ENCODE data around the gene OR5M3. TPM values are rescaled to one million over a fixed set of nuclear protein-coding genes. Genes with fewer than 3 reads are reported as not detected.

Gene OR5M3
- total RNA-seq, 1 donor from 2014 or later, result not detected

- H3K27ac Mint-ChIP-seq (ENCODE audit: unreplicated experiment), result no peak overlapping the region
Measured at GRCh38 chr11:56495117-56495516, 22.0 kb upstream of the OR5M3 start.

GRCh38 chr11:56491270-56491669, 18.1 kb upstream of the OR5M3 start, which contains the start of gene OR5M8:
Gene OR5M8 (minus strand): TSS chr11:56491370. CDS start chr11:56491370, 0 bp downstream.
- no peak for TF ChIP-seq CTCF (IDR thresholded peaks at IDR 0.05)
- H3K27ac Mint-ChIP-seq (ENCODE audit: unreplicated experiment), result no peak within 1 kb of the TSS
- no peaks in the 10 kb centered on the region for H3K4me1 Mint-ChIP-seq (ENCODE audit: low read depth)
- H3K27me3 Mint-ChIP-seq (ENCODE audit: low read depth), result no peaks in the 10 kb centered on the region
- DNase-seq (ENCODE audit: low spot score), result no peak
- no peak within 1 kb of the TSS for H3K4me3 Mint-ChIP-seq (ENCODE audit: unreplicated experiment)
- no peaks in the 10 kb centered on the region for H3K36me3 Mint-ChIP-seq (ENCODE audit: low read depth)
- peaks cover 12% of the 10 kb centered on the region for H3K9me3 Mint-ChIP-seq (ENCODE audit: low read depth)

More at GRCh38 chr11:56495117-56495516, 22.0 kb upstream of the OR5M3 start:
- Mint-ChIP-seq H3K36me3 (ENCODE audit: low read depth) (no peaks in the 10 kb centered on the region), H3K4me1 (ENCODE audit: low read depth) (no peaks in the 10 kb centered on the region), H3K27me3 (ENCODE audit: low read depth) (no peaks in the 10 kb centered on the region), H3K9me3 (ENCODE audit: low read depth) (peaks cover 5% of the 10 kb centered on the region), H3K4me3 (ENCODE audit: unreplicated experiment) (no peak overlapping the region)
- no peak for DNase-seq (ENCODE audit: low spot score)
- no peak for TF ChIP-seq CTCF (IDR thresholded peaks at IDR 0.05)

- Mint-ChIP-seq H3K4me1 (ENCODE audit: low read depth) (no peaks in the 10 kb centered on the region), H3K27ac (ENCODE audit: unreplicated experiment) (no peak overlapping the region), H3K36me3 (ENCODE audit: low read depth) (no peaks in the 10 kb centered on the region)
Measured at GRCh38 chr11:56486801-56487200, 13.6 kb upstream of the OR5M3 start.

GRCh38 chr11:56474729-56475235, 1.6 kb upstream of the OR5M3 start:
- H3K4me3 Mint-ChIP-seq (ENCODE audit: unreplicated experiment), result no peak overlapping the region
- no peaks in the 10 kb centered on the region for H3K4me1 Mint-ChIP-seq (ENCODE audit: low read depth)
- H3K9me3 Mint-ChIP-seq (ENCODE audit: low read depth), result peaks cover 6% of the 10 kb centered on the region
- no peaks in the 10 kb centered on the region for H3K36me3 Mint-ChIP-seq (ENCODE audit: low read depth)
- no peak overlapping the region for H3K27ac Mint-ChIP-seq (ENCODE audit: unreplicated experiment)
- H3K27me3 Mint-ChIP-seq (ENCODE audit: low read depth), result no peaks in the 10 kb centered on the region
- no peak for TF ChIP-seq CTCF (IDR thresholded peaks at IDR 0.05)
- no peak for DNase-seq (ENCODE audit: low spot score)

More at GRCh38 chr11:56486801-56487200, 13.6 kb upstream of the OR5M3 start:
- no peak for DNase-seq (ENCODE audit: low spot score)
- no peaks in the 10 kb centered on the region for H3K27me3 Mint-ChIP-seq (ENCODE audit: low read depth)
- H3K4me3 Mint-ChIP-seq (ENCODE audit: unreplicated experiment), result no peak overlapping the region
- peaks cover 10% of the 10 kb centered on the region for H3K9me3 Mint-ChIP-seq (ENCODE audit: low read depth)
- TF ChIP-seq CTCF (IDR thresholded peaks at IDR 0.05), result no peak

GRCh38 chr11:56457076-56457475, 16.1 kb downstream of the OR5M3 start:
- Mint-ChIP-seq H3K27me3 (ENCODE audit: low read depth) (no peaks in the 10 kb centered on the region), H3K9me3 (ENCODE audit: low read depth) (no peaks in the 10 kb centered on the region), H3K36me3 (ENCODE audit: low read depth) (no peaks in the 10 kb centered on the region), H3K27ac (ENCODE audit: unreplicated experiment) (no peak overlapping the region), H3K4me1 (ENCODE audit: low read depth) (no peaks in the 10 kb centered on the region), H3K4me3 (ENCODE audit: unreplicated experiment) (no peak overlapping the region)
- no peak for DNase-seq (ENCODE audit: low spot score)
- TF ChIP-seq CTCF (IDR thresholded peaks at IDR 0.05), result no peak
